ENCODE measurements around the gene MAPK1.
A peak's percentile ranks its signal among the peaks of the same experiment; 100 is the strongest.
"Not testable (repeated sequence)": the region's sequence is repeated elsewhere in the genome, so short reads cannot be mapped to it uniquely, and the experiment has no call there.

Gene MAPK1

DNA sequence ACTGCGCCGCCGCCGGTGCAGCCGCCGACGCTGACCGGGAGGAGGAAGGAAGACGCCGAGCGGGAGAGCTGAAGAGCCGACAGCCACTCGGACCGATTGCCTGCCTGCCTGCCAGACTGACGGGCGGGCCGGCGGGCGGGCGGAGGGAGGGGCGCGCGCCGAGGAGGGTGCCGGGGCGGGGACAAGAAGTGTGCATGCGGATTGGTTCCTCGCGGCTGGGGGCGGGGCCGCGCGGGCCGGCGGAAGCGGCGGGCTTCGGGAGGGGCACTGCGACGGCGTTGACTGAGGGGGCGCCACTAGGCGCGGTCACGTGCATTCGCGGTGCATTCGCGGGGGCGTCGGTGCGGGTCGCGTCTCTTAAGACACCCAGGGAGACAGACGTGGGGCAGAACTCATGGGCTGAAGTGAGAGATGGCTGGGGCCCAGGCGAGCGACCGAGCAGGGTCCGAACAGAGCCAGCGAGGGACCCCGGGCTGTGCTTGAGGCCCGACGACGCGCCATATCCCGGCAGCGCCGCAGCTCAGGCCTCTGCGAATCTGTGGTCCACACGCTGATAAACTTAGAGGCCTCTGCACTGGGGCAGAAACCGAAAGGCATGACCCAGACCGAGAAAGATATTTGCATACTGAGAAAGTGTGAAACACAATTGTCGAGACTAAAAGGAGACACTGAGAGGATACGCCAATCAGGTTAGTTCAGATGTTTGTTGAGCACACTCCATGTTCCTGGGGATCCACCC is at the start of gene MAPK1:
Gene MAPK1 (minus strand): TSS at position 118 of the 739 bp plus-strand sequence. CDS start 205 bp downstream, outside the sequence.
- Mint-ChIP-seq H3K36me3 (peaks cover 7% of the 10 kb centered on the region), H3K27ac (peak within 1 kb of the TSS; percentile 97), H3K4me1 (ENCODE audit: low read depth) (peaks cover 49% of the 10 kb centered on the region), H3K4me3 (peak within 1 kb of the TSS; percentile 93), H3K9me3 (ENCODE audit: low read depth) (peaks cover 3% of the 10 kb centered on the region), H3K27me3 (no peaks in the 10 kb centered on the region)

DNA sequence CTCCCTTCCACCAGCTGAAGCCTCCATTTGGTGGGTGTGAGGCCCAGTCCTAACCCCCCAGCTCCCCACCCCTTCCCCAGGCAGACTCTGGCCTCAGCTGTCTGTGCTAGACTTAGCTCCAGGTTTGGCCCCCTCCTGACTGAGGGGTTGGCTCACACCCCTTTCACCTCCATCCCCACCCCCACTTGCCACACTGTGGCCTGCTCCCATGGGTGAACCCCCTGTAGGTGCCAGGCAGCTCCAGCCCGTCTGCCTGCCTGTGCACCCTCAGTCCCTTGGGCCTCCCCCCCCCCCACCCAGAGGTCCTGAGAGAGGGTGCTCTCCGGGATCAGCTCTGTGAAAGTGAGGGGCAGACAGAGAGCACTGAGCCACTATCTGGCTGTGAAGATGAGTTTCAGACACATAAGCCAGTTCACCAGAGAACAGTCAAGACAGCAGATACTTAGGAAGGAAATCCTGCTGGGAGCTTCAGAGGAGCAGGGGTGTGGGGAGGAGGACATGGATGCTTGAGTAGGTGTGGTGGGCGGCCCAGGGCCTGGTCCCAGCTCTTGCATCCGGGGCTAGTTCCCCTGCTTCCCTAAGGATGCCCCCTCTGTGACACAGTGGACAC is 49.0 kb upstream of the MAPK1 start:
- Mint-ChIP-seq H3K4me3 (no peak overlapping the region), H3K36me3 (no peaks in the 10 kb centered on the region), H3K9me3 (ENCODE audit: low read depth) (no peaks in the 10 kb centered on the region), H3K4me1 (ENCODE audit: low read depth) (no peaks in the 10 kb centered on the region), H3K27ac (no peak overlapping the region), H3K27me3 (no peaks in the 10 kb centered on the region)

DNA sequence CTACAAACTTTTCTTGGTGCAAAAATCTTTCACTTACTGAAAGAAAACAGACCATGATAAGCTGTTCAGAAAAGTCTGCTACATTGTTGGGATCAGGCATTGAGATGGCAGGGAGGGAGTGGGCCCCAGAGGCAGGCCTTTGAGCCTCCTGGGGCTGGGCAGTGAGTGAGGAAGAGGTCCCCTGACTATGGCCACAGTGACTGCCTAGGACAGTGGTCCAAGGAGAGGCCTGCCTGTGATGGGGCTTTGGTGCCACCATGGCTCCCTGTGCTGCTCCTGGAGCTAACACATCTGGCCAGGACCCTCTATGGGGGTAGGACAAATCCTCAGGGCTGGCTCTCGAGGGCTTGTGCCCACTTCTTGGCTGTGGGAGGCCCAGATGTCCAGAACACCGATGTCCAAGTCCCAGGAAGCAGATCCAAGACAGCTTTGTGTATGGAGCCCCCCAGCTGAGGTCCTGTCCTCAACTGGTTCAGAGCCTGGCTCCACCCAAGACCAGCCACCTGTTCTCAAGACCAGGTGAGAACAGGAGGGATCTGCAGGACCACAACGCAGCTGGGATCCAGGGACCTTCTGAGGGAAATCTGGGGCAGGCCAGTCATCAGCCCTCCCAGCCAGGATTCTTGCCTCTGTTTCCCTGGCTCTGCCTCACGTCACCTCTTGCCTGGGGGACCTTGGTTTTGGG is 48.3 kb upstream of the MAPK1 start:
- Mint-ChIP-seq H3K4me1 (ENCODE audit: low read depth) (no peaks in the 10 kb centered on the region), H3K9me3 (ENCODE audit: low read depth) (no peaks in the 10 kb centered on the region), H3K36me3 (no peaks in the 10 kb centered on the region), H3K27ac (peak overlapping the region; percentile 50), H3K27me3 (no peaks in the 10 kb centered on the region), H3K4me3 (no peak overlapping the region)

DNA sequence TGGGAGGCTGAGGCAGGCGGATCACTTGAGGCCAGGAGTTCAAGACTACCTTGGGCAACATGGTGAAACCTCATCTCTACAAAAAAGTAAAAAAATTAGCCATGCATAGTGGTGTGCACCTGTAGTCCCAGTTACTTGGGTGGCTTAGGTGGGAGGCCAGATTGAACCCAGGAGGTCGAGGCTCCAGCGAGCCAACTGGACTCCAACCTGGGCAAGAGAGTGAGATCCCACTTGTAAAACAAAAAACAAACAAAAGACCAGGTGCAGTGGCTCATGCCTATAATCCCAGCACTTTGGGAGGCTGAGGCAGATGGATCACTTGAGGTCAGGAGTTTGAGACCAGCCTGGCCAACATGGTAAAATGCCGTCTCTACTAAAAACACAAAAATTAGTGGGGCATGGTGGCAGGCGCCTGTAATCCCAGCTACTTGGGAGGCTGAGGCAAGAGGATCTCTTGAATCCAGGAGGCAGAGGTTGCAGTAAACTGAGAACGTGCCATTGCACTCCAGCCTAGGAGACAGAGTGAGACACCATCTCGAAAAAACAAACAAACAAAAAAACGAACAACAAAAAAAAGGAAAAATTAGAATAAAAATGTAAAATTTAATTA is 46.7 kb upstream of the MAPK1 start:
- H3K4me1 Mint-ChIP-seq (ENCODE audit: low read depth); H3K36me3 Mint-ChIP-seq; H3K4me3 Mint-ChIP-seq; H3K27ac Mint-ChIP-seq; H3K9me3 Mint-ChIP-seq (ENCODE audit: low read depth); H3K27me3 Mint-ChIP-seq: not testable (repeated sequence)

DNA sequence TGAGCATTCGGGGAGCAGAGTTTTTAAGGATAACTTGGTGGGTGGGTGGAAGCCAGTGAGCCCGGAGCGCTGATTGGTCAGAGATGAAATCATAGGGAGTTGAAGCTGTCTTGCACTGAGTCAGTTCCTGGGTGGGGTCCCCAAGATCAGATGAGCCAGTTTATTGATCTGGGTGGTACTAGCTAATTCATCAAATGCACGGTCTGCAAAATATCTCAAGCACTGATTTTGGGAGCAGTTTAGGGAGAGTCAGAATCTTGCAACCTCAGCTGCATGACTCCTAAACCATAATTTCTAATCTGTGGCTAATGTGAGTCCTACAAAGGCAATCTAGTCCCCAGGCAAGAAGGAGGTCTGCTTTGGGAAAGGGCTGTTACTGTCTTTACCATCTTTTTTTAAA is 42.9 kb upstream of the MAPK1 start:
- not testable (repeated sequence) for H3K4me1 Mint-ChIP-seq (ENCODE audit: low read depth); H3K36me3 Mint-ChIP-seq; H3K27me3 Mint-ChIP-seq; H3K9me3 Mint-ChIP-seq (ENCODE audit: low read depth); H3K4me3 Mint-ChIP-seq; H3K27ac Mint-ChIP-seq

DNA sequence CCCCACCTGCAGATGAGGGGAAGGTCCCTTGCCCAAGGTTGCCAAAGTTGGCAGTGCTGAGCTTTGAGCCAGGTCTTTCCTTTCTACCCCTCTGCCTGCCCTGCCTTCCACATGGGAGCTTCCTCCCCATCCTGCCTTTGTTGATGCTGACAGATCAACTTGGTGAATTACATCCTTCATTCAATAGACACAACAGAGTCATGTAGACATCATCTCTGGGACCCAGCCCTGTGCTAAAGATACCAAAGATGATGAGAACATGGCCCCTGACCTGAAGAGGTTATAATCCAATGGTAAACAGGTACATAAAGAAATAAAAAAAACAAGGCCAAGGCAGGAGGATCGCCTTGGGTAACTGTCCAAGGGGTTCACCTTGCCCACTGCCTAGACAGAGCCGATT is 42.4 kb upstream of the MAPK1 start:
- no peaks in the 10 kb centered on the region for H3K27me3 Mint-ChIP-seq
- H3K4me1 Mint-ChIP-seq (ENCODE audit: low read depth) = no peaks in the 10 kb centered on the region
- peaks cover 2% of the 10 kb centered on the region for H3K36me3 Mint-ChIP-seq
- no peak overlapping the region for H3K4me3 Mint-ChIP-seq
- no peaks in the 10 kb centered on the region for H3K9me3 Mint-ChIP-seq (ENCODE audit: low read depth)
- H3K27ac Mint-ChIP-seq = no peak overlapping the region

DNA sequence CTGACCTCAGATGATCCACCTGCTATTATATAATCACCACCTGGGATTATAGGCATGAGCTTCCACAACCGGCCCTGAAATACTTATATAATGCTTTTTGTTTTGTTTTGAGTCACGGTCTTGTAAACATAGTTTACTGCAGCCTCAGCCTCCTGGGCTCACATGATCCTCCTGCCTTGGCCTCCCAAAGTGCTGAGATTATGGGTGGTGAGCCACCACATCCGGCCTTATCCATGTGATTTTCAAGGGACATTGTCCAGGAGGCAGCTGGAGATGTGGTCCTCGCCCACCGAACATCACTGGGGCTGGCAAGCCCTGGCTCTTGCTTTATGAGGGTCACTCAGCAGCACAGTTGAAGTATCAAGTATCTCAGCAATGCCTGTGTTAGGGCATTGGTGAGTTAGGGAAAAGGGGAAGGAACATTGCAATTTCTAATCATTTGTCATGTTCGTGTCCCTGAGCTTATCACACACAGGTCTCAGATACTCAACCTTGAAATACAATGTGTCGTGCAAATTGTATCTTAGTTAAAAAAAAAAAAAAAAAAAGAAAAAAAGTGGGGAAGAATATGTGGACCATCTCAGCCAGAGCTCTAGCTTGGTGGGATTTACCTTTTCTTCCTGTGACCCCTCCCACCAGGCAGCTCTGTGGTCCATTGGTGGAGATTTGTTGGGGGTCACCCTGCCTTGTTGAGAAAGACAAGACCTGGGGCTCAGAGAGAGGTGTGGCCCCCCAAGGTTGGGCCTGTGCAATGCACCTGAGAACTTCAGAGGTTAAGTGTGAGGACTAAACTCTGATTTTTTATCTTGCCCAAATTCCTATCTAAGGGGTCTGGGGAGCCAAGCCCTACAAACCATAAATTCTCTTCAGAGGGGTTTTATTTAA is 40.4 kb upstream of the MAPK1 start:
- Mint-ChIP-seq H3K4me3 (no peak overlapping the region), H3K27ac (no peak overlapping the region), H3K27me3 (no peaks in the 10 kb centered on the region), H3K9me3 (ENCODE audit: low read depth) (no peaks in the 10 kb centered on the region), H3K4me1 (ENCODE audit: low read depth) (no peaks in the 10 kb centered on the region), H3K36me3 (peaks cover 4% of the 10 kb centered on the region)

DNA sequence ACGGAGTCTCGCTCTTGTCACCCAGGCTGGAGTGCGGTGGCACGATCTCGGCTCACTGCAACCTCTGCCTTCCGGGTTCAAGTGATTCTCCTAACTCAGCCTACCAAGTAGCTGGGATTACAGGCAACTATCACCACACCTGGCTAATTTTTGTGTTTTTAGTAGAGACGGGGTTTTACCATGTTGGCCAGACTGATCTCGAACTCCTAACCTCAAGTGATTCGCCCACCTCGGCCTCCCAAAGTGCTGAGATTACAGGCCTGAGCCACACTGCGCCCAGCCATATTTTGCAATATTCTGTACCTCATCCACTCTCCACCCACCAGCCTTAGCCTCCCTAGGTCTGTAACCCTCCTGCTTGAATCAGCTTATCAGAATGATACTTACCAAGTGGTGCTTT is 37.8 kb upstream of the MAPK1 start:
- not testable (repeated sequence) for H3K36me3 Mint-ChIP-seq; H3K4me1 Mint-ChIP-seq (ENCODE audit: low read depth)

DNA sequence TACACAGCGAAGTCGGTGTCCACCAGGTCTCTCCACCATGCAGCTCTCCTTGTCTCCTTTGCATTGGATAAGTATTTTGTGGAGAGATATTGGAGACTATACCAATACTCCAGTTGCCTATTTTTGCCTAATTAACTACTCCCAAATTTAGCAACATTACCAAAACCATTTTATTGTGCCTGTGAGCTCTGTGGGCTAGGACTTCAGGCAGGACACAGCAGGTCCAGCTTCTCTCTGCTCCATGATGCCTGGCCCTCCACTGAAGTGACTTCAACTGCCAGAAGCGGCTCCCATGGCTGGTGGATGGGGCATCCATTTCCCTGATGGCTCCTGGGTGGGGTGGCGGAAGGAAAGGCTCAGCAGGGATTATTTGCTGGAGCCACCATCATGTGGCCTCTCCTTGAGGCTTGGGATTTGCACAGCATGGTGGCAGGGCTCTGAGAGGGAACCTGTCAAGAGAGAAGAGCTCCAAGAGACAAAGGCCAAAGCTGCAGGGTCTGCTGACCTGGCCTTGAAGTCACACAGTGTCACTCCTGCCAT is 36.9 kb upstream of the MAPK1 start:
- H3K9me3 Mint-ChIP-seq (ENCODE audit: low read depth) = no peaks in the 10 kb centered on the region
- no peak overlapping the region for H3K4me3 Mint-ChIP-seq
- no peaks in the 10 kb centered on the region for H3K27me3 Mint-ChIP-seq
- H3K4me1 Mint-ChIP-seq (ENCODE audit: low read depth) = no peaks in the 10 kb centered on the region
- H3K27ac Mint-ChIP-seq = no peak overlapping the region
- peaks cover 4% of the 10 kb centered on the region for H3K36me3 Mint-ChIP-seq

More for the DNA sequence above, 37.8 kb upstream of the MAPK1 start:
- H3K27ac Mint-ChIP-seq; H3K9me3 Mint-ChIP-seq (ENCODE audit: low read depth); H3K27me3 Mint-ChIP-seq; H3K4me3 Mint-ChIP-seq: not testable (repeated sequence)

DNA sequence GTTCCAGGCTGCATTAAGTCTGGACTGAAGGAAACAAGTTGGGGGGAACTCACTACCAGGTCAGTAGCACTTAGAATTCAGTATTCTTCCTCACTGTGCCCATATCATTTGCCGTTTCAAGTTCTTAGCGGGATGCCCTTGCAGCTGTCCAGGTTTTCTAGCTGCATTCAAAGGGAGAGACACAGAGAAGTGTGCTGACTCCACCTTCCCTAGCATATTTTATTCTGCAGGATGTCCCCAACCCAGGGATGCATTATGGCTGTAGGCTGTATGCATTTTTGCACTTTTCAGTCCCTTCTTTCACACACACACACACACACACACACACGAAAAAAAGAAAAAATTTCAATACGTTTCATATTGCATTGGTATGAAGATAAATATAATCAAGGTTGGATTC is 35.8 kb upstream of the MAPK1 start:
- H3K27ac Mint-ChIP-seq = no peak overlapping the region
- H3K36me3 Mint-ChIP-seq = peaks cover 4% of the 10 kb centered on the region
- no peak overlapping the region for H3K4me3 Mint-ChIP-seq
- H3K27me3 Mint-ChIP-seq = no peaks in the 10 kb centered on the region
- H3K4me1 Mint-ChIP-seq (ENCODE audit: low read depth) = no peaks in the 10 kb centered on the region
- no peaks in the 10 kb centered on the region for H3K9me3 Mint-ChIP-seq (ENCODE audit: low read depth)

DNA sequence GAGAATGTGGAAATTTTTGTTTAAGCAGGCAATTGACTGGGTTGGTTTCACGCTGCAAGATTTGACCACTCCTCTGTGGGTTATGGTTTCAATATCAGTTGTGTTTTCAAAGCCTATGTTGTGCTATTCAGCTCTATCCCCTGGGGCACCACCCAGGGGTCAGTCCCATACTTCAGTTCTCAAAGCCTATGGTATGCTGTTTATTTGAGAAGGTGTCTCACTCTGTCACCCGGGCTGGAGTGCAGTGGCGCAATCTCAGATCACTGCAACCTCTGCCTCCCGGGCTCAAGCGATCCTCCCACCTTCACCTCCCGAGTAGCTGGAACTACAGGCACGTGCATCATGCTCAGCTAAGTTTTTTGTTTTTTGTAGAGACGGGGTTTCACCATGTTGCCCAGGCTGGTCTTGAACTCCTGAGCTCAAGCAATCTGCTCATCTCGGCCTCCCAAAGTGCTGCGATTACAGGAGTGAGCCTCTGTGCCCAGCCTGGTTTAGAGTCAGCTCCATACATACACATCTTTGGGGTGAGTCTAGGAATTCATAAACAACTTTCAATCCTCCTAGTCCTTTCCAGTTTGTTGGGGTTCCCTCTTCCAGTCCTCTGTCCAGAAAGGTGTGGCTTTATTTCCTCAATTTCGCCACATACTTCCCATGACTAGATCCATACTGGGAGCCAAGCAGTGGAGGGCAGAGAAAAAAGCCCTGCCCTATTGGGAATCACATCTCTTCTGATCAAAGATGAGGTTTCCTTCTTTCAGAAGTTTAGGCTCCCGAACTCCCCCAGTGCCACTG is 35.0 kb upstream of the MAPK1 start:
- no peaks in the 10 kb centered on the region for H3K27me3 Mint-ChIP-seq
- H3K27ac Mint-ChIP-seq = no peak overlapping the region
- H3K9me3 Mint-ChIP-seq (ENCODE audit: low read depth) = no peaks in the 10 kb centered on the region
- peaks cover 4% of the 10 kb centered on the region for H3K36me3 Mint-ChIP-seq
- H3K4me1 Mint-ChIP-seq (ENCODE audit: low read depth) = no peaks in the 10 kb centered on the region
- H3K4me3 Mint-ChIP-seq = no peak overlapping the region

DNA sequence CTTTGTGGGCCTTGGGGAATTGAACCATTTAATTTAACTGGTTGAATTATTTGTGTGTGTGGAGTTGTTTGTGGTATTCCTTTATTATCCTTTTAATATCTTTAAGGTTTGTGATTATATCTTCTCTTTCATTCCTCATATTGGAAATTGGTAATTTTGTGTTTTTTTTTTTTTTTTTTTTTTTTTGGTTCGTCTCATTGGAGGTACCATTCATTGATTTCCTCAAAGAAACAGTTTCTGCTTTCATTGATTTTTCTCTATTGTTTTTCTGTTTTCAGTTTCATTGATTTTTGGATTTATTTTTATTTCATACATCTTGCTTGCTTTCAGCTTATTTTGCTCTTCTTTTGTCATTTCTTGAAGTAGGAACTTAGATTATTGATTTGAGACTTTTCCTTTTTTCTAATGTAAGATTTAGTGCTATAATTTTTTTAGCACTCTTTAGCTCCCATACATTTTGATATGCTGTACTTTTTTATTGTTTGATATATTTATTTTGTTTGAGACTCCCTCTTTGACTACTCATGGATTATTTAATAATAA is 31.0 kb upstream of the MAPK1 start:
- H3K4me1 Mint-ChIP-seq (ENCODE audit: low read depth) = no peaks in the 10 kb centered on the region
- H3K36me3 Mint-ChIP-seq = no peaks in the 10 kb centered on the region
- H3K9me3 Mint-ChIP-seq (ENCODE audit: low read depth) = no peaks in the 10 kb centered on the region
- no peak overlapping the region for H3K27ac Mint-ChIP-seq
- no peak overlapping the region for H3K4me3 Mint-ChIP-seq
- no peaks in the 10 kb centered on the region for H3K27me3 Mint-ChIP-seq

DNA sequence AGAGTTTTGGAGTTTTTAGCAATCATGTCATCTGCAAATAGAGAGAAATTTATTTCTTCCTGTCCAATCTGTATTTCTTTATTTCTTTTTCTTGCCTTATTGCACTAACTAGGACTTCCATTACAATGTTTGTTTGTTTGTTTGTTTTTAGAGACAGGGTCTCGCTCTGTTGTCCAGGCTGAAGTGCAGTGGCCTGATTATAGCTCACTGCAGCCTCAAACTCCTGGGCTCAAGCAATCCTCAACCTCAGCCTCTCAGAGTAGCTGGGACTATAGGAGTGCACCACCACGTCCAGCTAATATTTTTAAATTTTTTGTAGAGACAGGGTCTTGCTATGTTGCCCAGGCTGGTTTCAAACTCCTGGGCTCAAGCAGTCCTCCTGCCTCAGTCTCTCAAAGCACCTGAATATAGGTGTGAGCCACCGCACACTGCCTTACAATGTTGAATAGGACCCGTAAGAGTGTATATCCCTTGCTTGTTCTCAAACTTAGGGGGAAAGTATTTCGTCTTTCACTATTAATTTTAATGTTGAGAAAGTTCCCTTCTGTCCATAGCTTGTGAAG is 29.6 kb upstream of the MAPK1 start:
- H3K4me3 Mint-ChIP-seq = no peak overlapping the region
- no peaks in the 10 kb centered on the region for H3K36me3 Mint-ChIP-seq
- H3K4me1 Mint-ChIP-seq (ENCODE audit: low read depth) = no peaks in the 10 kb centered on the region
- H3K27me3 Mint-ChIP-seq = no peaks in the 10 kb centered on the region
- H3K27ac Mint-ChIP-seq = no peak overlapping the region
- no peaks in the 10 kb centered on the region for H3K9me3 Mint-ChIP-seq (ENCODE audit: low read depth)

Measured in activated naive CD8-positive, alpha-beta T cell (primary cell).